ENCODE results near the gene DCHS2.

Gene DCHS2

DNA sequence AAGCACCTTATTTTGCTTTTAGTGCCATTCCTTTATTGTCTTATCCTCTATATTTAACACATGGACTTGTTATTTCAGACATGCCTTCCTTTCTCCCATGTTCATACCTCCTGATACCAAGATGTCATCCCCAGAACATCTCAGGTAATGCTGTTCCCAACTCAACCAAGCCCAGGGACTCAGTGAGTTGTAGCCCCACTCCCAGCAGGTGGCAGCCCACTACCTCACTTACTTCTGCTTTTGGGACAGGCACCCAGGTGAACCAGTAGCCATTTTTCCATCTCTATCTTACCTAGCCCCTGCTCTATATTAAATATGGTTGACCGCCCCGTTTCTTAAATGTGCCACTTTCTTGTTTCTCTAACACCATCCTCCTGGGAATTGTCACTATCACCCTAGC is 199.0 kb downstream of the DCHS2 start:
- Histone ChIP-seq H3K36me3 (ENCODE audit: control insufficient read depth, insufficient read depth, low read length) (no peaks in the 10 kb centered on the region), H3K4me3 (ENCODE audit: insufficient read depth, low read depth, low read length, poor library complexity, severe bottlenecking) (no peak overlapping the region), H3K27ac (ENCODE audit: insufficient read depth, low read length, poor library complexity, severe bottlenecking) (no peak overlapping the region), H3K4me1 (ENCODE audit: control insufficient read depth, insufficient read depth, low read length, poor library complexity, severe bottlenecking) (no peaks in the 10 kb centered on the region), H3K27me3 (replicated peaks; ENCODE audit: control insufficient read depth, insufficient read depth, low read length, poor library complexity, severe bottlenecking) (no peaks in the 10 kb centered on the region), H3K9me3 (ENCODE audit: control insufficient read depth, low read length) (no peaks in the 10 kb centered on the region)
- DNase-seq, result no peak

DNA sequence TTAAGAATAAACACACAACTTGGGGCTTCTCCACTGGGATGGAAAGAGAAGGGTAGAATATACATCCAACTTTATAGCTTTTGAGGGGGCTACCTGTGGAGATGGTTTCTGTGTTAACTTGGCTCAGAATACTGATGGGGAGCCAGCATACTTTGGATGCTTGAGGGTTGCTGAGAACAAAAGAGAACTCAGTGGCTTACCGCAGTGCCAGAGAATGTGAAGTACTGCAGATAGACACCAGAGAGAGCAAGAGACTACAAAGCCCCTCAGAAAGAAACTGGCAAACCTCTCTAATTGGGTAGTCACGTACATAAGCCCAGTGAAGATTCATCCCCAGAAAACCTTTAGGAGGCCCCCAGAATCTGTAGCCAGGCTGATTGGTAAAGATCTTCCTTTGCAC is 214.4 kb downstream of the DCHS2 start:
- H3K4me1 ChIP-seq (ENCODE audit: control insufficient read depth, insufficient read depth, low read length, poor library complexity, severe bottlenecking), result no peaks in the 10 kb centered on the region
- no peaks in the 10 kb centered on the region for H3K9me3 ChIP-seq (ENCODE audit: control insufficient read depth, low read length)
- H3K27ac ChIP-seq (ENCODE audit: insufficient read depth, low read length, poor library complexity, severe bottlenecking), result no peak overlapping the region
- no peaks in the 10 kb centered on the region for H3K27me3 ChIP-seq (replicated peaks; ENCODE audit: control insufficient read depth, insufficient read depth, low read length, poor library complexity, severe bottlenecking)
- no peaks in the 10 kb centered on the region for H3K36me3 ChIP-seq (ENCODE audit: control insufficient read depth, insufficient read depth, low read length)
- no peak overlapping the region for H3K4me3 ChIP-seq (ENCODE audit: insufficient read depth, low read depth, low read length, poor library complexity, severe bottlenecking)
- no peak for DNase-seq

DNA sequence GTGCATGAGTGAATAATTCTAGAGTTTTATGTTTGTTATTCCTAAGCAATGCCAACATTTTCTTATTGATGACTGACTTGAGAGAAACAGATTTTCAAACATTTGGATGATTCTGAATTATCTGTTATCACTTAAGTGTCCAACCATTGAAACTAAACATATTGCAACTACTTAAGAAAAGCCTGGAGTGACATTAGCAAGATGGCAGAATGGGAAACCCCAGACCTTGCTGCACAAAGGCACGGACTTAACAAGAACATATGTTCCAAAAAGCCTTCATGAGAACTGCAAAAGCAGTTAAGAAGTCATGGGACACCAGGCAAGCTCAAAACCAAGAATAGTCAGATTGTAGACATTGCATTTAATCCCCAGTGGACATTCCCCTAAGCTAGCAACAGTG is 215.1 kb downstream of the DCHS2 start:
- no peak overlapping the region for H3K4me3 ChIP-seq (ENCODE audit: insufficient read depth, low read depth, low read length, poor library complexity, severe bottlenecking)
- no peaks in the 10 kb centered on the region for H3K27me3 ChIP-seq (replicated peaks; ENCODE audit: control insufficient read depth, insufficient read depth, low read length, poor library complexity, severe bottlenecking)
- no peak overlapping the region for H3K27ac ChIP-seq (ENCODE audit: insufficient read depth, low read length, poor library complexity, severe bottlenecking)
- no peak for DNase-seq
- H3K36me3 ChIP-seq (ENCODE audit: control insufficient read depth, insufficient read depth, low read length), result no peaks in the 10 kb centered on the region
- H3K9me3 ChIP-seq (ENCODE audit: control insufficient read depth, low read length), result no peaks in the 10 kb centered on the region
- H3K4me1 ChIP-seq (ENCODE audit: control insufficient read depth, insufficient read depth, low read length, poor library complexity, severe bottlenecking), result no peaks in the 10 kb centered on the region

- Histone ChIP-seq H3K4me1 (ENCODE audit: control insufficient read depth, insufficient read depth, low read length, poor library complexity, severe bottlenecking) (no peaks in the 10 kb centered on the region), H3K9me3 (ENCODE audit: control insufficient read depth, low read length) (no peaks in the 10 kb centered on the region), H3K27me3 (replicated peaks; ENCODE audit: control insufficient read depth, insufficient read depth, low read length, poor library complexity, severe bottlenecking) (no peaks in the 10 kb centered on the region), H3K4me3 (ENCODE audit: insufficient read depth, low read depth, low read length, poor library complexity, severe bottlenecking) (no peak overlapping the region), H3K27ac (ENCODE audit: insufficient read depth, low read length, poor library complexity, severe bottlenecking) (no peak overlapping the region), H3K36me3 (ENCODE audit: control insufficient read depth, insufficient read depth, low read length) (no peaks in the 10 kb centered on the region)
- no peak for DNase-seq
Measured at GRCh38 chr4:154254999-154255398, 236.6 kb downstream of the DCHS2 start.

GRCh38 chr4:154234576-154234975 is 257.0 kb downstream of the DCHS2 start:
- DNase-seq, result no peak
- Histone ChIP-seq H3K36me3 (ENCODE audit: control insufficient read depth, insufficient read depth, low read length) (no peaks in the 10 kb centered on the region), H3K4me1 (ENCODE audit: control insufficient read depth, insufficient read depth, low read length, poor library complexity, severe bottlenecking) (no peaks in the 10 kb centered on the region), H3K27ac (ENCODE audit: insufficient read depth, low read length, poor library complexity, severe bottlenecking) (no peak overlapping the region), H3K9me3 (ENCODE audit: control insufficient read depth, low read length) (no peaks in the 10 kb centered on the region), H3K27me3 (replicated peaks; ENCODE audit: control insufficient read depth, insufficient read depth, low read length, poor library complexity, severe bottlenecking) (no peaks in the 10 kb centered on the region), H3K4me3 (ENCODE audit: insufficient read depth, low read depth, low read length, poor library complexity, severe bottlenecking) (no peak overlapping the region)

DNA sequence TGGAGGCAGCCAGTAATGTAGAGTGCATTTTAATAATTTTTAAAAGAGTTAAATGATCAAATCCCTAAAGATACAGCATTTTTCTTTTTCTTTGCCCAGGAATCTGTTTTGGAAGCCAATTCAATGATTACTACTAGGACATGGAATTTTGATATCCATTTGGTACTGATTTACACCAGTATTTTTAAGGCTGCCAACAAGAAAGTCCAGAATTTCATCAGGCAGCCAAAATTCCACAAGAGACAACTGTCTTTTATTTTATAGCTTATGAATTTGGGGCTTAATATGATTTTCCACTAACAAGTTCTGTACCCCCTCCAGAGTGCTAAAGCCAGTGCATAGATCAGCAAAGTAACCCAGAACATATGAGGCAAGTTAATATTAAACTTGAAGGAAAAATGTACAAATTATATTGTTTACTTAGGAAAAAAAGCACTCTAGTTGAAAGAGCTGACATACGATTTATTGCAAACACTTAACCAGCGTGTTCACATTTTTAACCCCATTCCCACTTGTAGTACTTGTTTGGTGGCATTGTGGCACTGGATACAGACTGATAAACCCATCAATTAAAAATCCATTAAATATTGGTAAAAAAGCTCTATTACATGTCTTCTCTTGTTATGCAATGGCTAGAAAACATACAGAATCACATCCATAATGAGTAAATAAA is 259.7 kb downstream of the DCHS2 start:
- DNase-seq, result no peak
- H3K27me3 ChIP-seq (replicated peaks; ENCODE audit: control insufficient read depth, insufficient read depth, low read length, poor library complexity, severe bottlenecking), result no peaks in the 10 kb centered on the region
- no peaks in the 10 kb centered on the region for H3K4me1 ChIP-seq (ENCODE audit: control insufficient read depth, insufficient read depth, low read length, poor library complexity, severe bottlenecking)

DNA sequence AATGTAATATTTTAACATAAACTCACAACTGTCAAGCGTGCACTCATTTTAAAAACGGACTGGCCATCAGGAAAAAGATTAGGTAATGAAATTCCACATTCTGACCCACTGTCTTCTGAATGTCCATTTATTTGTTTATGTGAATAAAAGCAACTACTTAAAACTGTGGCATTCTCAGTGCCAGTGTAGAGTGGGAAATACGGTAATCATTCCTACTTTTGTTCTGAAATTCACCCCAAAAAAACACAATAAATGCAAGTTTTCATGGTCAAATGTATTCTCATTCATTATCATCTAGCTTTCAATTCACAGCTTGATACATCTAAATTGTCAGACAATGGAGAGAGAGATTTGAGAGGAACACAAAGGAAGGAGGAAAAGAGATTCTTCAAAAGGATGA is 260.9 kb downstream of the DCHS2 start:
- no peaks in the 10 kb centered on the region for H3K9me3 ChIP-seq (ENCODE audit: control insufficient read depth, low read length)
- no peaks in the 10 kb centered on the region for H3K4me1 ChIP-seq (ENCODE audit: control insufficient read depth, insufficient read depth, low read length, poor library complexity, severe bottlenecking)
- no peaks in the 10 kb centered on the region for H3K27me3 ChIP-seq (replicated peaks; ENCODE audit: control insufficient read depth, insufficient read depth, low read length, poor library complexity, severe bottlenecking)
- H3K4me3 ChIP-seq (ENCODE audit: insufficient read depth, low read depth, low read length, poor library complexity, severe bottlenecking), result no peak overlapping the region
- H3K27ac ChIP-seq (ENCODE audit: insufficient read depth, low read length, poor library complexity, severe bottlenecking), result no peak overlapping the region
- no peaks in the 10 kb centered on the region for H3K36me3 ChIP-seq (ENCODE audit: control insufficient read depth, insufficient read depth, low read length)
- DNase-seq, result no peak

More for the DNA sequence above, 259.7 kb downstream of the DCHS2 start:
- Histone ChIP-seq H3K27ac (ENCODE audit: insufficient read depth, low read length, poor library complexity, severe bottlenecking) (no peak overlapping the region), H3K36me3 (ENCODE audit: control insufficient read depth, insufficient read depth, low read length) (no peaks in the 10 kb centered on the region), H3K4me3 (ENCODE audit: insufficient read depth, low read depth, low read length, poor library complexity, severe bottlenecking) (no peak overlapping the region), H3K9me3 (ENCODE audit: control insufficient read depth, low read length) (no peaks in the 10 kb centered on the region)

GRCh38 chr4:154230091-154230490 is 261.5 kb downstream of the DCHS2 start:
- H3K27ac ChIP-seq (ENCODE audit: insufficient read depth, low read length, poor library complexity, severe bottlenecking), result no peak overlapping the region
- H3K27me3 ChIP-seq (replicated peaks; ENCODE audit: control insufficient read depth, insufficient read depth, low read length, poor library complexity, severe bottlenecking), result no peaks in the 10 kb centered on the region
- DNase-seq, result no peak
- H3K36me3 ChIP-seq (ENCODE audit: control insufficient read depth, insufficient read depth, low read length), result no peaks in the 10 kb centered on the region
- H3K4me3 ChIP-seq (ENCODE audit: insufficient read depth, low read depth, low read length, poor library complexity, severe bottlenecking), result no peak overlapping the region
- no peaks in the 10 kb centered on the region for H3K4me1 ChIP-seq (ENCODE audit: control insufficient read depth, insufficient read depth, low read length, poor library complexity, severe bottlenecking)
- H3K9me3 ChIP-seq (ENCODE audit: control insufficient read depth, low read length), result no peaks in the 10 kb centered on the region

GRCh38 chr4:154222875-154223274 is 268.7 kb downstream of the DCHS2 start:
- no peak for DNase-seq
- H3K4me1 ChIP-seq (ENCODE audit: control insufficient read depth, insufficient read depth, low read length, poor library complexity, severe bottlenecking), result no peaks in the 10 kb centered on the region
- H3K36me3 ChIP-seq (ENCODE audit: control insufficient read depth, insufficient read depth, low read length), result no peaks in the 10 kb centered on the region
- H3K4me3 ChIP-seq (ENCODE audit: insufficient read depth, low read depth, low read length, poor library complexity, severe bottlenecking), result no peak overlapping the region
- H3K27me3 ChIP-seq (replicated peaks; ENCODE audit: control insufficient read depth, insufficient read depth, low read length, poor library complexity, severe bottlenecking), result no peaks in the 10 kb centered on the region
- H3K27ac ChIP-seq (ENCODE audit: insufficient read depth, low read length, poor library complexity, severe bottlenecking), result no peak overlapping the region
- no peaks in the 10 kb centered on the region for H3K9me3 ChIP-seq (ENCODE audit: control insufficient read depth, low read length)

GRCh38 chr4:154218051-154218450 is 273.5 kb downstream of the DCHS2 start:
- DNase-seq, result no peak
- H3K27ac ChIP-seq (ENCODE audit: insufficient read depth, low read length, poor library complexity, severe bottlenecking), result no peak overlapping the region
- no peaks in the 10 kb centered on the region for H3K27me3 ChIP-seq (replicated peaks; ENCODE audit: control insufficient read depth, insufficient read depth, low read length, poor library complexity, severe bottlenecking)
- no peaks in the 10 kb centered on the region for H3K9me3 ChIP-seq (ENCODE audit: control insufficient read depth, low read length)
- H3K4me1 ChIP-seq (ENCODE audit: control insufficient read depth, insufficient read depth, low read length, poor library complexity, severe bottlenecking), result no peaks in the 10 kb centered on the region
- no peak overlapping the region for H3K4me3 ChIP-seq (ENCODE audit: insufficient read depth, low read depth, low read length, poor library complexity, severe bottlenecking)
- no peaks in the 10 kb centered on the region for H3K36me3 ChIP-seq (ENCODE audit: control insufficient read depth, insufficient read depth, low read length)

Data from effector memory CD4-positive, alpha-beta T cell (primary cell).